Ureter (tissue), 1 donor: ENCODE measurements around the gene DMXL1. TPM values are rescaled to one million over a fixed set of nuclear protein-coding genes. Genes with fewer than 3 reads are reported as not detected.

Experiments
- DNase-seq: peaks from one replicate; pipeline ENCODE4 v3.0.0-alpha.2; 2020; ENCODE audit warnings: low spot score
- total RNA-seq: library from RNA; stranded (reverse); gene quantifications from one replicate; pipeline ENCODE4 v1.2.4, GENCODE V29; 2023
- donor health status: DM: yes; HTN: yes; CAD: no.

DMXL1 gene
- total RNA-seq, 1 donor from 2014 or later: 62.9 TPM

DNA sequence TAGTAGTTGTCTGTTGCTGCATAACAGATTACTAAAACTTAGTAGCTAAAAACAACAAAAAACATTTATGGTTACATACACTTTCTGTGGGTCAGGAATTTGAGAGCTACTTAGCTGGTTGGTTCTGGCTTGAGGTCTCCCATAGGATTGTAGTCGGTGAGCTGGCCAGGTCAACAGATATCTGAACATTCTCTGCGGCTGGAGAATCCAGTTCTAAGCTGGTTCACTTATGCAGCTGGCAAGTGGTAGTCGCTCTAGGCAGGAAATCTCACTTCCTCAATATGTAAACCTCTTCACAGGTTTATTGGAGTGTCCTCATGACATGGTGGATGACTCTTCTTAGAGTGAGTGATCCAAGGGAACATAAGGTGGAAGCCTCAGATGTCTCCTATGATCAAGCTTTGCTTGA is 219.3 kb downstream of the DMXL1 start:
- DNase-seq: no peak

DNA sequence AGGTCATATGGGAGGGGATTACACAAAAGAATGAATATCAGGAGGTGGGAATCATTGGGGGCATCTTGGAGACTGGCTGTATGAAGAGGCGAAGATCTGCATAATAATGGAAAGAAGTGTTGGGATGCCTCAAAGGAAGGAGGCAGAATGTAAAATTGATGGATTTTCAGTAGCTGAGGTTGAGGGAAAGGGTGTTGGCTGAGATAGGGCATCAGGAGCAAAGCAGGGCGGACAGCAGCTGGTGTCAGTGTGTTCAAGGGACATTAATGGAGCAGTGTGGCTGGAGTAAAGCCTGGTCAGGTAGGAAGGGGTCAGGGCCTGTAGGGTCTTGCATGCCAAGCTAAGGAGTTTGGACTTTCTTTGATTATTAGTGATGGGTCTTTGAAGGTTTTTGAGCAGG is 219.7 kb downstream of the DMXL1 start:
- no peak for DNase-seq

- no peak for DNase-seq
These were observed 220.2 kb downstream of the DMXL1 start for GRCh38 chr5:119291056-119291455.

- DNase-seq: no peak
These were observed 221.0 kb downstream of the DMXL1 start for GRCh38 chr5:119291877-119292276.

GRCh38 chr5:119292701-119293515 is 222.0 kb downstream of the DMXL1 start:
- no peak for DNase-seq

GRCh38 chr5:119293516-119293829 is 222.6 kb downstream of the DMXL1 start:
- no peak for DNase-seq

Other genes starting within 250 kb of the DMXL1 start
- 12.9 TPM for gene DTWD2, start 82.5 kb upstream of the DMXL1 start, total RNA-seq